ENCODE data around the gene SDC3.
"Not testable (repeated sequence)": the region's sequence is repeated elsewhere in the genome, so short reads cannot be mapped to it uniquely, and the experiment has no call there.

The SDC3 gene

DNA sequence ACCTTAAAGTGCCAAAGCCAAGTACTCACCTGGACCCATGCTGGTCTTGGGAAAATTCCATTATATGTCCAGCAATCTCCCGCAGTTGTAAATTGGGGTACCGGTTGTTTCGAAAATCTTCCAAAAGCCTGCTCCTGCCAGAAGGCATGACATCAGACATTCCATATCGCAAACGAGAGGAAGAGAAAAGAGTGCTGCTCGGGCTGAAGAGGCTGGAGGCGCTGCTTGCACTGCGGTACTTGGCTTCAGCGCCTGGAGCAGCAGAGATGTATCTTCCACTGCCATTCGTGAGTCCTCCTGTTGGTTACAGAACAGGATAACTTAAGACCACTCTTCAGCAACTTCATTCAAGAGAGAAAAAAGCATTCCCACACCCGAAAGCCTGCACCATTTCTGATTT is 45.1 kb upstream of the SDC3 start:
- H3K4me1 ChIP-seq (ENCODE audit: insufficient read depth, low read length): no peaks in the 10 kb centered on the region
- no peak overlapping the region for H3K27ac ChIP-seq (ENCODE audit: low read length)
- no peak overlapping the region for H3K9ac ChIP-seq (ENCODE audit: low read depth, low read length)
- H3K27me3 ChIP-seq (ENCODE audit: insufficient read depth, low read length, poor library complexity): no peaks in the 10 kb centered on the region
- TF ChIP-seq, protein P1, sequence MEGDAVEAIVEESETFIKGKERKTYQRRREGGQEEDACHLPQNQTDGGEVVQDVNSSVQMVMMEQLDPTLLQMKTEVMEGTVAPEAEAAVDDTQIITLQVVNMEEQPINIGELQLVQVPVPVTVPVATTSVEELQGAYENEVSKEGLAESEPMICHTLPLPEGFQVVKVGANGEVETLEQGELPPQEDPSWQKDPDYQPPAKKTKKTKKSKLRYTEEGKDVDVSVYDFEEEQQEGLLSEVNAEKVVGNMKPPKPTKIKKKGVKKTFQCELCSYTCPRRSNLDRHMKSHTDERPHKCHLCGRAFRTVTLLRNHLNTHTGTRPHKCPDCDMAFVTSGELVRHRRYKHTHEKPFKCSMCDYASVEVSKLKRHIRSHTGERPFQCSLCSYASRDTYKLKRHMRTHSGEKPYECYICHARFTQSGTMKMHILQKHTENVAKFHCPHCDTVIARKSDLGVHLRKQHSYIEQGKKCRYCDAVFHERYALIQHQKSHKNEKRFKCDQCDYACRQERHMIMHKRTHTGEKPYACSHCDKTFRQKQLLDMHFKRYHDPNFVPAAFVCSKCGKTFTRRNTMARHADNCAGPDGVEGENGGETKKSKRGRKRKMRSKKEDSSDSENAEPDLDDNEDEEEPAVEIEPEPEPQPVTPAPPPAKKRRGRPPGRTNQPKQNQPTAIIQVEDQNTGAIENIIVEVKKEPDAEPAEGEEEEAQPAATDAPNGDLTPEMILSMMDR (IDR thresholded peaks at IDR 0.05; ENCODE audit: borderline replicate concordance, extremely low read depth, low read length, poor library complexity, severe bottlenecking): no peak
- no peak for TF ChIP-seq EZH2 (IDR thresholded peaks at IDR 0.05; ENCODE audit: borderline replicate concordance, low read depth, low read length, severe bottlenecking)
- H3K9me3 ChIP-seq (ENCODE audit: insufficient read depth, low read length, severe bottlenecking): no peaks in the 10 kb centered on the region
- ATAC-seq (ENCODE audit: insufficient read depth, low read depth) (no peak), DNase-seq (no peak)
- peaks cover 39% of the 10 kb centered on the region for H4K20me1 ChIP-seq (ENCODE audit: insufficient read depth, low read length)
- no peak overlapping the region for H3K4me3 ChIP-seq (ENCODE audit: low read depth in 1 of 2, low read length in 2 of 2)
- peaks cover 47% of the 10 kb centered on the region for H3K79me2 ChIP-seq (ENCODE audit: insufficient read depth, low read length)
- H3K4me2 ChIP-seq (ENCODE audit: insufficient read depth, low read length): no peak overlapping the region
- H2AFZ ChIP-seq (ENCODE audit: low read depth, low read length): no peak overlapping the region
- H3K36me3 ChIP-seq (ENCODE audit: insufficient read depth, low read length): peaks cover 92% of the 10 kb centered on the region

DNA sequence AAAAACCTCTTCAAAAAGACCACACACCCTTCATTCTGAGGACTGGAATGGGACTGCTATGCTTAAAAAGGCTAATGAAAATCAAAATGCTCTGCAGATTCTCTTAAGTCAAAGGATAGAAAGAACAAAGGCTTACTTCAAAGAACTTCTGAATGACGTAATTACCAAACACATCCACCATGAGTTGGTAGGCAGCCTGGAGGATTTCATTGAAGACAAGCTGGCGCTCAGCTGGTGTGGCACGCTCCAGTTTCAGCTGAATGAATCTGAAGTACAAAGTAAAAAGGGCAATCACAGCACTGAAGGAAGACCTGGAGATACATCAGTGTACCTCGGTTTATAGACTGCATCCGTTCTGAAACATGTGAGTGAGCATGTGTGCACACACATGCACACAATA is 43.5 kb upstream of the SDC3 start:
- no peak overlapping the region for H3K27ac ChIP-seq (ENCODE audit: low read length)
- H3K36me3 ChIP-seq (ENCODE audit: insufficient read depth, low read length): peaks cover 92% of the 10 kb centered on the region
- no peak overlapping the region for H3K4me2 ChIP-seq (ENCODE audit: insufficient read depth, low read length)
- H3K4me3 ChIP-seq (ENCODE audit: low read depth in 1 of 2, low read length in 2 of 2): no peak overlapping the region
- no peaks in the 10 kb centered on the region for H3K9me3 ChIP-seq (ENCODE audit: insufficient read depth, low read length, severe bottlenecking)
- H3K4me1 ChIP-seq (ENCODE audit: insufficient read depth, low read length): no peaks in the 10 kb centered on the region
- peaks cover 29% of the 10 kb centered on the region for H4K20me1 ChIP-seq (ENCODE audit: insufficient read depth, low read length)
- no peaks in the 10 kb centered on the region for H3K27me3 ChIP-seq (ENCODE audit: insufficient read depth, low read length, poor library complexity)
- peaks cover 35% of the 10 kb centered on the region for H3K79me2 ChIP-seq (ENCODE audit: insufficient read depth, low read length)
- H3K9ac ChIP-seq (ENCODE audit: low read depth, low read length): no peak overlapping the region
- TF ChIP-seq, protein P1 (IDR thresholded peaks at IDR 0.05; ENCODE audit: borderline replicate concordance, extremely low read depth, low read length, poor library complexity, severe bottlenecking): no peak
- TF ChIP-seq EZH2 (IDR thresholded peaks at IDR 0.05; ENCODE audit: borderline replicate concordance, low read depth, low read length, severe bottlenecking): no peak
- H2AFZ ChIP-seq (ENCODE audit: low read depth, low read length): no peak overlapping the region
- no peak for DNase-seq
- peak; percentile 57; the same call in 2 of the 3 replicates for ATAC-seq (ENCODE audit: insufficient read depth, low read depth)

DNA sequence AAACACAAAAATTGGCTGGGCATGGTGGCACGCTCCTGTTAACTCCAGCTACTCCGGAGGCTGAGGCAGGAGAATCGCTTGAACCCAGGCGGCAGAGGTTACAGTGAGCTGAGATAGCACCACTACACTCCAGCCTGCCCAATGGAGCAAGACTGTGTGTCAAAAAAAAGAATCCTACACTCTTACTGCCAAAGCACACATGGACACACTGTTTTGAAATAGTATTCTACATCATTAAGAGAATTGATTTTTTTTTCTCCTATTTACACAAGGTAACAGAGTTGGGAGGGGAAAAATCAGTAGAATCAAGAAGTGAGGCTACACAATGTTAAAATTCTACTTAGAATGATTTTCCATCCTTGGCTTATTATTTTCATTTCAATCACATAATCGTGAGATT is 42.1 kb upstream of the SDC3 start:
- DNase-seq (no peak), ATAC-seq (ENCODE audit: insufficient read depth, low read depth) (no peak)
- H3K4me2 ChIP-seq (ENCODE audit: insufficient read depth, low read length): no peak overlapping the region
- peaks cover 23% of the 10 kb centered on the region for H4K20me1 ChIP-seq (ENCODE audit: insufficient read depth, low read length)
- no peak overlapping the region for H3K4me3 ChIP-seq (ENCODE audit: low read depth in 1 of 2, low read length in 2 of 2)
- H2AFZ ChIP-seq (ENCODE audit: low read depth, low read length): no peak overlapping the region
- H3K9ac ChIP-seq (ENCODE audit: low read depth, low read length): no peak overlapping the region
- no peaks in the 10 kb centered on the region for H3K27me3 ChIP-seq (ENCODE audit: insufficient read depth, low read length, poor library complexity)
- no peaks in the 10 kb centered on the region for H3K9me3 ChIP-seq (ENCODE audit: insufficient read depth, low read length, severe bottlenecking)
- no peak overlapping the region for H3K27ac ChIP-seq (ENCODE audit: low read length)
- peaks cover 25% of the 10 kb centered on the region for H3K79me2 ChIP-seq (ENCODE audit: insufficient read depth, low read length)
- no peaks in the 10 kb centered on the region for H3K4me1 ChIP-seq (ENCODE audit: insufficient read depth, low read length)
- H3K36me3 ChIP-seq (ENCODE audit: insufficient read depth, low read length): peaks cover 91% of the 10 kb centered on the region
- TF ChIP-seq, protein P1 (IDR thresholded peaks at IDR 0.05; ENCODE audit: borderline replicate concordance, extremely low read depth, low read length, poor library complexity, severe bottlenecking): no peak
- TF ChIP-seq EZH2 (IDR thresholded peaks at IDR 0.05; ENCODE audit: borderline replicate concordance, low read depth, low read length, severe bottlenecking): no peak

DNA sequence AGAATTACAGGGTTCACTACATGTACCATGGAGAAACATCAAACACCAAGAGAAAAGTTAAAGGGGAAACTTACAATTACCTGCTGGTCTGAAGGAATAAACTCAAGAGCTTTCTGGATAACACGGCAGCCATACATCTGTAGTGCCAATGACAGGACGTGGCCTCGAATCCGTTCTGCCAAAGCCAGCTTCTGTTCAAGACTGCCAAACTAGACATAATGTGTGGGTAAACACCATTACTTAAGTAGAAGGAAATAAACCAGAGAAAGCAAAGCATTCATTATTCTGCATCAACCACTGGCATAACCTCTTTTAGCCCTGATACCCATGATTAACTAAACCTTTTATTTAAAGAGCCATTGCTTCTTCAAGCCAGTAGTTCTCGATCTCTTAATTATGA is 41.5 kb upstream of the SDC3 start:
- peaks cover 24% of the 10 kb centered on the region for H3K79me2 ChIP-seq (ENCODE audit: insufficient read depth, low read length)
- ATAC-seq (ENCODE audit: insufficient read depth, low read depth) (no peak), DNase-seq (no peak)
- H4K20me1 ChIP-seq (ENCODE audit: insufficient read depth, low read length): peaks cover 23% of the 10 kb centered on the region
- H3K4me3 ChIP-seq (ENCODE audit: low read depth in 1 of 2, low read length in 2 of 2): no peak overlapping the region
- no peak overlapping the region for H3K9ac ChIP-seq (ENCODE audit: low read depth, low read length)
- no peaks in the 10 kb centered on the region for H3K4me1 ChIP-seq (ENCODE audit: insufficient read depth, low read length)
- H3K36me3 ChIP-seq (ENCODE audit: insufficient read depth, low read length): peaks cover 92% of the 10 kb centered on the region
- H3K27me3 ChIP-seq (ENCODE audit: insufficient read depth, low read length, poor library complexity): no peaks in the 10 kb centered on the region
- H2AFZ ChIP-seq (ENCODE audit: low read depth, low read length): no peak overlapping the region
- no peaks in the 10 kb centered on the region for H3K9me3 ChIP-seq (ENCODE audit: insufficient read depth, low read length, severe bottlenecking)
- TF ChIP-seq, protein P1 (IDR thresholded peaks at IDR 0.05; ENCODE audit: borderline replicate concordance, extremely low read depth, low read length, poor library complexity, severe bottlenecking): no peak
- no peak for TF ChIP-seq EZH2 (IDR thresholded peaks at IDR 0.05; ENCODE audit: borderline replicate concordance, low read depth, low read length, severe bottlenecking)
- H3K4me2 ChIP-seq (ENCODE audit: insufficient read depth, low read length): no peak overlapping the region
- no peak overlapping the region for H3K27ac ChIP-seq (ENCODE audit: low read length)

DNA sequence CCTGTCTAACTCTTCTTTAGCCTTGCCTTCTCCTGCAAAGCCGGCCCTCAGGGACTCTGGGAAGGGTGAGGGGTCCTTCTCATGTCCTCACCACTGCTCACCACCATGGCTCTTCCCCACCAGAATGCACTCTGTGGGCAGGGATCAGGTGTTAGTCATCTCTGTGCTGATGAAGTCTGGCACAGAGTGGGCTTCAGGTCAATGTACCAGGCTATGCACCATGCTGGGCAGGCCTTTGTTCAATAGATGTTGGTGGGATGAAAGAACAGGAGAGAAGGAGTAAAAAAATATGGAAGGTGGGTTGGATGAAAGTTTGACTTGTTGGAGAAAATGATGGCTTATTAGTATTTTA is 40.9 kb upstream of the SDC3 start:
- not testable (repeated sequence) for H3K4me2 ChIP-seq (ENCODE audit: insufficient read depth, low read length); H3K9me3 ChIP-seq (ENCODE audit: insufficient read depth, low read length, severe bottlenecking); H3K9ac ChIP-seq (ENCODE audit: low read depth, low read length); H3K4me1 ChIP-seq (ENCODE audit: insufficient read depth, low read length); H3K27ac ChIP-seq (ENCODE audit: low read length); H3K27me3 ChIP-seq (ENCODE audit: insufficient read depth, low read length, poor library complexity); H3K4me3 ChIP-seq (ENCODE audit: low read depth in 1 of 2, low read length in 2 of 2); DNase-seq; ATAC-seq (ENCODE audit: insufficient read depth, low read depth); H2AFZ ChIP-seq (ENCODE audit: low read depth, low read length)
- H3K36me3 ChIP-seq (ENCODE audit: insufficient read depth, low read length): peaks cover 92% of the 10 kb centered on the region
- H3K79me2 ChIP-seq (ENCODE audit: insufficient read depth, low read length): peaks cover 19% of the 10 kb centered on the region
- H4K20me1 ChIP-seq (ENCODE audit: insufficient read depth, low read length): peaks cover 19% of the 10 kb centered on the region
